Measurements from ENCODE around the gene DCAF17. TPM values are rescaled to one million over a fixed set of nuclear protein-coding genes. Genes with fewer than 3 reads are reported as not detected.

DCAF17 gene
- total RNA-seq, 4 donors from 2014 or later: 14.6 to 50.8 (median 23.8) TPM

DNA sequence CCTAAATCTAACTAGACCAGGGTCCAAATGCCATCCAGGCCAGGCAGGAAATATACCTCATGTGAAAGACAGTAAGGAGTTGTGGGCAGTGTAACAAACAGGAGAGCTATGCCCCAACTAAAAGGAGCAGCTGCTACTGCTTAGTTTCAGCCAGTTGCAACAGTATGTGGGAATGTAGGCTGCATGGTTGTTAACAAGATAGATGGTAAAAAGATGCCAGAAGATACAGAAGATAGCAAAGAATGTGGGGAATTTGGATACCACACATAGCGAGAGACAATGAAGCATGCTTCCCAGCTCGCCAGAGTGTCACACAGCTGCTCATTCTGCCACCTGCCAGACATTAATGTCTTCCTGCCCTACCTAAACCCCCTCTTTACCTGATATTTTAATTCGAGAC is 48.9 kb downstream of the DCAF17 start:
- H3K27me3 ChIP-seq: no peaks in the 10 kb centered on the region
- DNase-seq: no peak
- H3K9me3 ChIP-seq: no peaks in the 10 kb centered on the region
- intact Hi-C loops (cut with DNase I; ENCODE audit: low total_unique reads): no loop called here
- H3K36me3 ChIP-seq: no peaks in the 10 kb centered on the region
- H3K4me3 ChIP-seq: no peak overlapping the region
- no peak for TF ChIP-seq POLR2A (IDR thresholded peaks at IDR 0.05)
- TF ChIP-seq CTCF (IDR thresholded peaks at IDR 0.05): no peak
- H3K4me1 ChIP-seq: no peaks in the 10 kb centered on the region
- peak overlapping the region in 1 of 2 donors; percentile 15 for H3K27ac ChIP-seq

GRCh38 chr2:171483793-171484192 is 49.8 kb downstream of the DCAF17 start:
- H3K9me3 ChIP-seq: no peaks in the 10 kb centered on the region
- H3K4me3 ChIP-seq: no peak overlapping the region
- H3K36me3 ChIP-seq: no peaks in the 10 kb centered on the region
- no peak for TF ChIP-seq POLR2A (IDR thresholded peaks at IDR 0.05)
- H3K27me3 ChIP-seq: no peaks in the 10 kb centered on the region
- H3K4me1 ChIP-seq: no peaks in the 10 kb centered on the region
- intact Hi-C loops (cut with DNase I; ENCODE audit: low total_unique reads): no loop called here
- no peak overlapping the region for H3K27ac ChIP-seq
- no peak for DNase-seq

DNA sequence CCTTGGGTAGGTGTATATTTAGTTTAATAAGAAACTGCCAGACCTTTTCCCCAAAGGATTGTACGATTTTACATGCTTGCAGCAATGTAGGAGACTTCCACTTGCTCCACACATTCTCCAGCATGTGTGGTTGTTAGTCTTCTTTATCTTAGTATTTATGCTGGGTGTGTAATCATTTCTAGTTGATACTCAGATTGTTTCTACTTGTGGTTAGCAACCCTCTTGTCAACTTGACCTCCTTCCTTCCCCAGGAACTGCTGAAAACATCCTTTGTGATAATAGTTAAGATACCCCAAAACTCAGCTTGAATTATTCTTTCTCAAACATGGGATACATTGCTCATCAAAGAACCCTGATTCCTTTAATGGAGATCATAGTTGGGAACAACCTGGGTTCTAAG is 51.1 kb downstream of the DCAF17 start:
- Histone ChIP-seq H3K4me3 (no peak overlapping the region), H3K27me3 (no peaks in the 10 kb centered on the region), H3K9me3 (no peaks in the 10 kb centered on the region), H3K27ac (peak overlapping the region in 1 of 2 donors; percentile 12), H3K4me1 (no peaks in the 10 kb centered on the region), H3K36me3 (no peaks in the 10 kb centered on the region)
- intact Hi-C loops (cut with DNase I; ENCODE audit: low total_unique reads): no loop called here
- no peak for DNase-seq
- no peak for TF ChIP-seq POLR2A (IDR thresholded peaks at IDR 0.05)
- no peak for TF ChIP-seq CTCF (IDR thresholded peaks at IDR 0.05)

- Histone ChIP-seq H3K27ac (no peak overlapping the region), H3K9me3 (no peaks in the 10 kb centered on the region), H3K36me3 (no peaks in the 10 kb centered on the region), H3K4me1 (no peaks in the 10 kb centered on the region), H3K4me3 (no peak overlapping the region), H3K27me3 (no peaks in the 10 kb centered on the region)
- DNase-seq: no peak
- TF ChIP-seq POLR2A (IDR thresholded peaks at IDR 0.05): no peak
- TF ChIP-seq CTCF (IDR thresholded peaks at IDR 0.05): no peak
- intact Hi-C loops (cut with DNase I; ENCODE audit: low total_unique reads): no loop called here
Observed at GRCh38 chr2:171487201-171487600, 53.2 kb downstream of the DCAF17 start.

DNA sequence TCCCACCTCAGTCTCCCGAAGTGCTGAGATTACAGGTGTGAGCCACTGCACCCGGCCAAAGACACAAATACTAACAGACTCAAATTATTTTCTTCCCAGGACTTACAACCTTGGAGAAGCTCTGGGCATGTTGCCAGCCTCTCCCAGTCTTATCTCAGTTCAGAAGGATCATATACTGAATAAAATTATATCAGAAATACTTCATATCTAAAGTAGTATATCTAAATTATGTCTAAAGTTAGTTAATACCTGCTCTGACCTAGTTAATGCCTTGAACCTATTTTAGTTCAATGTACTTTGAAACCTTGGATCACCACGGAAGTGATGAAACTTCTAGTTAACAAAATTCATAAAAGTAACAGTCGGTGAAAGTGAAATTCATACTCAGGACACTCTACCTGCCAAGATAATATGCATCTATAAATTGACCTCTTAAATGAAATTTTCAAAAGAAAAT is 53.8 kb downstream of the DCAF17 start:
- Histone ChIP-seq H3K9me3 (no peaks in the 10 kb centered on the region), H3K4me3 (no peak overlapping the region), H3K27me3 (no peaks in the 10 kb centered on the region), H3K27ac (no peak overlapping the region), H3K4me1 (no peaks in the 10 kb centered on the region), H3K36me3 (no peaks in the 10 kb centered on the region)
- no peak for DNase-seq
- intact Hi-C loops (cut with DNase I; ENCODE audit: low total_unique reads): no loop called here
- TF ChIP-seq CTCF (IDR thresholded peaks at IDR 0.05): no peak
- TF ChIP-seq POLR2A (IDR thresholded peaks at IDR 0.05): no peak

DNA sequence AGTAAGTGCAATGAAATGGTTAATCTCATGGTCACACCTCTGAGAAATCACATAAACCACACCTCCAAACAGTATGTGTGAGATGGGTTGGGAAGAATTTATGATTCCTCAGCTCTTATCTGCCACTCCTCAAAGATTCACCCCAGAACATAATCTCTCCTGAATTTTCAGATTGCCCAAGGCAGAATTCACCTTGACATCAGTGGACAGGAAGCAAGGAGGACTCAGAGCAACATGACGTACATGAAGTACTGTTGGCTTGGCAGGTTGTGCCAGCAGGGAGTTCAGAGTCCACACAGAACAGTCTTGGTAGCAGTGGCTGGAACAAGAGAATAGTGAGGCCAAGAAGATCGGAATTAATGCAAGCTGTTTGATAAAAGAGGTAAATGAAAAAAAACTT is 56.6 kb downstream of the DCAF17 start:
- intact Hi-C loops (cut with DNase I; ENCODE audit: low total_unique reads): no loop called here
- no peaks in the 10 kb centered on the region for H3K9me3 ChIP-seq
- no peaks in the 10 kb centered on the region for H3K36me3 ChIP-seq
- H3K27ac ChIP-seq: no peak overlapping the region
- no peaks in the 10 kb centered on the region for H3K4me1 ChIP-seq
- no peak overlapping the region for H3K4me3 ChIP-seq
- no peak for DNase-seq
- H3K27me3 ChIP-seq: no peaks in the 10 kb centered on the region
- TF ChIP-seq CTCF (IDR thresholded peaks at IDR 0.05) (no peak), POLR2A (IDR thresholded peaks at IDR 0.05) (no peak)

Measured in uterus (tissue), 4 donors.